Measurements from ENCODE around the gene ATG4A. TPM values are rescaled to one million over a fixed set of nuclear protein-coding genes. Genes with fewer than 3 reads are reported as not detected.

ATG4A gene
- total RNA-seq, 2 donors from 2014 or later = 18.8 to 24.9 TPM

GRCh38 chrX:108059801-108060200, 31.8 kb upstream of the ATG4A start:
- H3K36me3 ChIP-seq = no peaks in the 10 kb centered on the region
- no peaks in the 10 kb centered on the region for H3K4me1 ChIP-seq (ENCODE audit: control insufficient read depth in 1 of 2, low read depth in 2 of 2)
- no peaks in the 10 kb centered on the region for H3K27me3 ChIP-seq (replicated peaks; ENCODE audit: insufficient read depth)
- ATAC-seq (ENCODE audit: insufficient number of reproducible peaks, low FRiP score, low read depth) (no peak), DNase-seq (ENCODE audit: low spot score) (no peak)
- no peak overlapping the region for H3K27ac ChIP-seq
- no peaks in the 10 kb centered on the region for H3K9me3 ChIP-seq
- TF ChIP-seq CTCF (IDR thresholded peaks at IDR 0.05) = no peak
- H3K4me3 ChIP-seq = no peak overlapping the region

GRCh38 chrX:108064001-108064400, 27.6 kb upstream of the ATG4A start:
- H3K4me3 ChIP-seq = no peak overlapping the region
- DNase-seq (ENCODE audit: low spot score) = no peak
- H3K4me1 ChIP-seq (ENCODE audit: control insufficient read depth in 1 of 2, low read depth in 2 of 2) = no peaks in the 10 kb centered on the region
- ATAC-seq (ENCODE audit: insufficient number of reproducible peaks, low FRiP score, low read depth) = no peak
- no peaks in the 10 kb centered on the region for H3K36me3 ChIP-seq
- H3K27ac ChIP-seq = no peak overlapping the region
- no peaks in the 10 kb centered on the region for H3K9me3 ChIP-seq
- H3K27me3 ChIP-seq (replicated peaks; ENCODE audit: insufficient read depth) = no peaks in the 10 kb centered on the region
- TF ChIP-seq CTCF (IDR thresholded peaks at IDR 0.05) = no peak

- DNase-seq (ENCODE audit: low spot score) (no peak), ATAC-seq (ENCODE audit: insufficient number of reproducible peaks, low FRiP score, low read depth) (no peak)
- Histone ChIP-seq H3K4me1 (ENCODE audit: control insufficient read depth in 1 of 2, low read depth in 2 of 2) (no peaks in the 10 kb centered on the region), H3K36me3 (no peaks in the 10 kb centered on the region), H3K27ac (no peak overlapping the region), H3K27me3 (replicated peaks; ENCODE audit: insufficient read depth) (no peaks in the 10 kb centered on the region), H3K4me3 (no peak overlapping the region), H3K9me3 (no peaks in the 10 kb centered on the region)
- TF ChIP-seq CTCF (IDR thresholded peaks at IDR 0.05) = no peak
These were observed 27.0 kb upstream of the ATG4A start for GRCh38 chrX:108064613-108065012.

- ATAC-seq (ENCODE audit: insufficient number of reproducible peaks, low FRiP score, low read depth) (no peak), DNase-seq (ENCODE audit: low spot score) (no peak)
- Histone ChIP-seq H3K36me3 (no peaks in the 10 kb centered on the region), H3K27me3 (replicated peaks; ENCODE audit: insufficient read depth) (no peaks in the 10 kb centered on the region), H3K9me3 (no peaks in the 10 kb centered on the region), H3K4me1 (ENCODE audit: control insufficient read depth in 1 of 2, low read depth in 2 of 2) (no peaks in the 10 kb centered on the region), H3K27ac (no peak overlapping the region), H3K4me3 (no peak overlapping the region)
- TF ChIP-seq CTCF (IDR thresholded peaks at IDR 0.05) = no peak
These were observed 23.5 kb upstream of the ATG4A start for GRCh38 chrX:108068121-108068520.

GRCh38 chrX:108070891-108071290, 20.7 kb upstream of the ATG4A start:
- no peak for ATAC-seq (ENCODE audit: insufficient number of reproducible peaks, low FRiP score, low read depth)
- no peaks in the 10 kb centered on the region for H3K27me3 ChIP-seq (replicated peaks; ENCODE audit: insufficient read depth)

More at GRCh38 chrX:108070891-108071290, 20.7 kb upstream of the ATG4A start:
- Histone ChIP-seq H3K4me3 (no peak overlapping the region), H3K4me1 (ENCODE audit: control insufficient read depth in 1 of 2, low read depth in 2 of 2) (no peaks in the 10 kb centered on the region), H3K27ac (no peak overlapping the region), H3K36me3 (no peaks in the 10 kb centered on the region), H3K9me3 (no peaks in the 10 kb centered on the region)
- DNase-seq (ENCODE audit: low spot score) = no peak
- TF ChIP-seq CTCF (IDR thresholded peaks at IDR 0.05) = no peak
